OCI-LY1 (cell line): ENCODE measurements around the gene ITIH3.

Source experiments
- H2AFZ ChIP-seq: fragments of 200-600 bp; sonication (generic), shearing (Covaris generic); 2 replicates; pipeline ENCODE4 v1.6.0; 2014; ENCODE audit warnings: antibody characterized with exemption, mild to moderate bottlenecking, low read length
- H3F3A ChIP-seq: fragments of 200-600 bp; sonication (generic), shearing (Covaris generic); 2 replicates; pipeline ENCODE4 v1.6.0; 2014; ENCODE audit warnings: mild to moderate bottlenecking, antibody characterized with exemption, low read length, moderate library complexity; ENCODE audit not compliant: insufficient read depth
- H3K27ac ChIP-seq: fragments of 200-600 bp; sonication (generic); 2 replicates; pipeline ENCODE4 v1.5.1; 2014; ENCODE audit warnings: low read length, mixed run types, mild to moderate bottlenecking, low read depth; ENCODE audit not compliant: poor library complexity, severe bottlenecking
- H3K27me3 ChIP-seq: fragments of 200-600 bp; sonication (generic); 2 replicates; pipeline ENCODE4 v1.6.0; 2014; ENCODE audit warnings: antibody characterized with exemption, mild to moderate bottlenecking, low read length, moderate library complexity; ENCODE audit not compliant: insufficient read depth
- H3K36me3 ChIP-seq: fragments of 200-600 bp; sonication (generic); 2 replicates; pipeline ENCODE4 v1.6.1; 2014; ENCODE audit warnings: mild to moderate bottlenecking, antibody characterized with exemption, low read length, moderate library complexity, mixed read lengths; ENCODE audit not compliant: insufficient read depth
- H3K4me1 ChIP-seq: fragments of 200-600 bp; sonication (generic); 2 replicates; pipeline ENCODE4 v1.5.1; 2014; ENCODE audit warnings: mild to moderate bottlenecking, low read length, moderate library complexity; ENCODE audit not compliant: insufficient read depth, severe bottlenecking
- H3K4me2 ChIP-seq: fragments of 200-600 bp; sonication (generic), shearing (Covaris generic); 2 replicates; pipeline ENCODE4 v1.6.1; 2014; ENCODE audit warnings: low read length
- H3K4me3 ChIP-seq: fragments of 200-600 bp; sonication (generic); 2 replicates; pipeline ENCODE4 v1.5.1; 2014; ENCODE audit warnings: low read length, low read depth, mild to moderate bottlenecking, mixed read lengths; ENCODE audit not compliant: poor library complexity, severe bottlenecking
- H3K79me2 ChIP-seq: fragments of 200-600 bp; shearing (Covaris generic); 2 replicates; pipeline ENCODE4 v1.6.1; 2016; ENCODE audit warnings: mixed run types, low read length, mixed read lengths; ENCODE audit not compliant: insufficient read depth
- H3K9ac ChIP-seq: fragments of 200-600 bp; sonication (generic), shearing (Covaris generic); 2 replicates; pipeline ENCODE4 v1.6.1; 2014; ENCODE audit warnings: mild to moderate bottlenecking, low read length, mixed read lengths
- H3K9me2 ChIP-seq: fragments of 200-600 bp; sonication (generic), shearing (Covaris generic); 2 replicates; pipeline ENCODE4 v1.6.1; 2014; ENCODE audit warnings: low read depth, mild to moderate bottlenecking, low read length, mixed read lengths
- H3K9me3 ChIP-seq: fragments of 200-600 bp; shearing (Covaris generic); 2 replicates; pipeline ENCODE4 v1.6.1; 2014; ENCODE audit warnings: low read length, mixed read lengths
- H4K20me1 ChIP-seq: fragments of 200-600 bp; sonication (generic), shearing (Covaris generic); 2 replicates; pipeline ENCODE4 v1.6.0; 2016; ENCODE audit warnings: mild to moderate bottlenecking, low read length; ENCODE audit not compliant: insufficient read depth
- CTCF ChIP-seq: fragments of 200-600 bp; sonication (generic), shearing (Covaris generic); IDR thresholded peaks from 2 replicates; pipeline ENCODE4 v1.5.1; 2017; ENCODE audit warnings: mild to moderate bottlenecking, antibody characterized with exemption, low read length, moderate library complexity, mixed read lengths
- EZH2 ChIP-seq: fragments of 200-600 bp; sonication (generic), shearing (Covaris generic); IDR thresholded peaks from 2 replicates; pipeline ENCODE4 v1.8.0; 2017; ENCODE audit warnings: borderline replicate concordance, mixed run types, mild to moderate bottlenecking, antibody characterized with exemption, low read length, moderate library complexity, mixed read lengths

The ITIH3 gene

DNA sequence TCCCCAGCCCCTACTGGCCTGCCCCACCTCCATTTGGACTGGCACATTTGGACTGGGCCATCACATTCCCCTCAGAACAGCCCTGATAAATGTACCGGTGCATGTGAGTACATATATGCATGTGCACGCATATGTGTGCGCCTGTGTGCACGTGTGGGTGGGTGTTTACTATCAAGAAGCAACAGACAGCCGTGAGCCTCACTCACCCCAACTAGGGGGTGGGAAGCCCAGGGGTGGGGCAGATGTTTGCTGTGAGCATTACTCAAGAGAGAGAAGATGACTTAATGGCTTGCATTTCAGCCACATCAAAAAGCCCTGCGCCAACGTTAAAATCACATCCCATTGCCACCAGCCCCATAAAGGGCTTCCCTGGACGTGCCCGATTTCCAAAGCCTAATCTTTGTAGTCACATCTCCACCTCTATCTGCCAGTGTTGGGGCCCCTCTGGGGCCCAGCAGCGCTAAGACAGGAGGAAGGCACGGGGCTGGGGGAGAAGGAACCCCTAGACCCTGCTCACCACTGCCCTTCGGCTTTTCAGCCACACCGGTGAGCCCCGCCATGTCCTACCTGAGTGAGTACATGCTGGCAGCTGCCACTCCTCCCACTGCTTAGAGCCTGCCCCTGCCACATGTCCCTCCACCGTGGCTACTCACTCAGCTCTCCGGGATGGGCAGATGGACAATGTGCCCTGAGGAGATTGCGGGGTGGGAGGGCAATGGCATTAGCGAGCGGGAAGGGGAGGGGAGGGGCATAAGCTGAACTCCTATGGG is 10.9 kb downstream of the ITIH3 start:
- no peaks in the 10 kb centered on the region for H3K79me2 ChIP-seq
- no peak overlapping the region for H3K9ac ChIP-seq
- no peaks in the 10 kb centered on the region for H3K9me2 ChIP-seq
- TF ChIP-seq EZH2 (no peak), CTCF (no peak)
- no peaks in the 10 kb centered on the region for H4K20me1 ChIP-seq
- no peaks in the 10 kb centered on the region for H3K4me1 ChIP-seq
- no peaks in the 10 kb centered on the region for H3K36me3 ChIP-seq
- no peak overlapping the region for H2AFZ ChIP-seq
- H3K9me3 ChIP-seq, result no peaks in the 10 kb centered on the region
- no peak overlapping the region for H3K4me3 ChIP-seq
- no peak overlapping the region for H3K27ac ChIP-seq
- H3K4me2 ChIP-seq, result no peak overlapping the region
- H3F3A ChIP-seq, result no peaks in the 10 kb centered on the region
- H3K27me3 ChIP-seq, result no peaks in the 10 kb centered on the region

DNA sequence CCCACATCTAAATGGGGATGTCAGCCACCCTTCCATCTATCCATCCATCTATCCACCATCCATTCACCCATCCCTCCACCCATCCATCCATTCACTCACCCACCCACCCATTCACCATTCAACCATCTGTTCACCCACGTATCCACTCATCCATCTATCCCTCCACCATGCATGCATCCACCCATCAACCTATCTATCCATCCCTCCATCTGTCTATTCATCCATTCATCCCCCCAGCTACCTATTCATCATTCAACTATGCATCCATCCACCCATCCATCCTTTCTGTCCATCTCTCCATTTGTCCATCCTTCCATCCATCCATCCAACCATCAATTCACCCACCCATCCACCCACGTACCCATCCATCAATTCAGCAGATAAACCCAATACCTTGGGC is 14.6 kb downstream of the ITIH3 start:
- H3K79me2 ChIP-seq, result no peaks in the 10 kb centered on the region
- H3K9me2 ChIP-seq, result no peaks in the 10 kb centered on the region
- no peaks in the 10 kb centered on the region for H3K36me3 ChIP-seq
- H3K9ac ChIP-seq, result no peak overlapping the region
- no peaks in the 10 kb centered on the region for H3K27me3 ChIP-seq
- no peaks in the 10 kb centered on the region for H3K9me3 ChIP-seq
- no peaks in the 10 kb centered on the region for H3F3A ChIP-seq
- H3K4me3 ChIP-seq, result no peak overlapping the region
- H4K20me1 ChIP-seq, result no peaks in the 10 kb centered on the region
- TF ChIP-seq CTCF, result no peak
- no peak for TF ChIP-seq EZH2
- no peaks in the 10 kb centered on the region for H3K4me1 ChIP-seq
- no peak overlapping the region for H3K4me2 ChIP-seq
- no peak overlapping the region for H2AFZ ChIP-seq
- no peak overlapping the region for H3K27ac ChIP-seq

GRCh38 chr3:52809662-52810377 is 15.2 kb downstream of the ITIH3 start:
- no peak for TF ChIP-seq EZH2
- no peak for TF ChIP-seq CTCF
- Histone ChIP-seq H3K9me2 (no peaks in the 10 kb centered on the region), H3K4me3 (no peak overlapping the region), H3K36me3 (no peaks in the 10 kb centered on the region), H2AFZ (no peak overlapping the region), H3K79me2 (no peaks in the 10 kb centered on the region), H3K9me3 (no peaks in the 10 kb centered on the region), H4K20me1 (no peaks in the 10 kb centered on the region), H3K4me2 (no peak overlapping the region), H3K9ac (no peak overlapping the region), H3K27ac (no peak overlapping the region), H3F3A (no peaks in the 10 kb centered on the region), H3K27me3 (no peaks in the 10 kb centered on the region), H3K4me1 (no peaks in the 10 kb centered on the region)
